Hematopoietic multipotent progenitor cell treated with erythropoietin and hydrocortisone succinate and interleukin-3 and kit ligand, for 8 days (in vitro differentiated cells): ENCODE results near the gene ATXN7L2.

Experiments used
- DNase-seq: peaks from one replicate; pipeline ENCODE4 v3.0.0-alpha.2; 2015

Gene ATXN7L2

DNA sequence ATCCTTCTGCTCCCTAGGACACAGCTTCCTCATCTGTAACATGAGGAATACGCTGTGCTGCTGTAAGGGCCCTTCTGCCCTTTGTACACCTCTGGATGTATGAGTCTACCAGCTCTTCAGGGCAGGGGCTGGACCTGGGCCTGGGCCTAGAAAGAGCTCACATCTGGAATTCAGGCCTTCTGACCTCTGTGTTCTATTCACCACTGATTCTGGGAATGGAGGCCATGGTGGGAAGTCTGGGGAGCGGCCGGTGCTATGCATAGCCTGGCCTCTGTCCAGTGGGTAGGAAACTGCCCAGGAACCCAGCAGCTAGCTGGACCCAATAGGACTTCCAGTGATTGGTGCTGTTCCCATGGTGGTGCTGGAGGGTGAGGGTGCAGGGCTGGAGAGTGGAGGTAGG, 45.0 kb downstream of the ATXN7L2 start:
- no peak for DNase-seq

- no peak for DNase-seq
Measured at GRCh38 chr1:109529881-109530456, 46.3 kb downstream of the ATXN7L2 start.

DNA sequence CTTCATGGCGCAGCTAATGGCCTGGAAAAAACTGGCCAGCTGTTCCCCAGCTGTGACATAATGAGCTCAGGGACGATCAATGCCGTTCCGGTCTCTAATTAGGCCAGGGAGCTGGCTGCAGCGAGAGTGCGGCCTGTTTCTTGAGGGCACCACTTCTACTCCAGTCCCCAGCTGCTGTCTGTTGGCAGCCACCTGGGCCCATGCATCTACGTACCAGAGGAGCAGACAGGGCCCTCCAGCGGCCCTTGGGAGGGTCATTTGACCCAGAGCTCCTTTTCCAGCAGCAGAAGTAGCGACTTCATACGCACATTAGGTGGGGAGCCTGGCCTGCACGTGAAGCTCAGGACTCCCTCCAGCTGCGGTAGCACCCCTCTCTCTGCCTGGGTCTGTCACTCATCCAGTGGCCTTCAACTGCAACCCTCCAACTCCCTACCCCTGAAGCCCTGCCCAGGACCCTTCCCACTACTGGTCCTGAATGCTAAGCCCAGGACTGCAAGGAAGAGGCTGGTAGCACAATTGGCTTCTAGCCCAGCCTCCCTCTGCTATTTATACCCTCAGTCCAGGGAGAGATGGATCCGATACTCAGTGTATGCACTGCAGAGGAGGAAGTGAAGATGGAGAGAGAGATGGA, 46.9 kb downstream of the ATXN7L2 start:
- no peak for DNase-seq

DNA sequence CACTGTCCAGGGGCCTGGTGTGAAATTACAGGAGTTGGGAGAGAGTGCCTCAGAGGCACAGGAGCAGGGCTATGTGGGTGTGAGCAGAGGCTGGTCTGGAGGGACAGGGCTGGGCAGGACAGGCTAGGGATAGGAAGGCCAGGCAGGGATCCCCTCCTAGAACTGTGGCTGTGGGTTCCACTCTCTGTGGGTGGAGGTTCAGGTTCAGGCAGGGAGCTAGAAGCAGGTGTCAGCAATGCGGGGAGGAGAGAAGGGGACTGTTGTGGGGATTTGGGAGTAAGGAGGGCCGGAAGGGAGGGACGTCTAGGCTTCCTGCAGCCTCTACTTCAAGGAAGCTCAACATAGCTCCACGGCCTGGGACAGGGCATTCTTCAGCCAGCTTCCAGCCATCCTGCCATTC, 47.7 kb downstream of the ATXN7L2 start:
- DNase-seq = no peak

DNA sequence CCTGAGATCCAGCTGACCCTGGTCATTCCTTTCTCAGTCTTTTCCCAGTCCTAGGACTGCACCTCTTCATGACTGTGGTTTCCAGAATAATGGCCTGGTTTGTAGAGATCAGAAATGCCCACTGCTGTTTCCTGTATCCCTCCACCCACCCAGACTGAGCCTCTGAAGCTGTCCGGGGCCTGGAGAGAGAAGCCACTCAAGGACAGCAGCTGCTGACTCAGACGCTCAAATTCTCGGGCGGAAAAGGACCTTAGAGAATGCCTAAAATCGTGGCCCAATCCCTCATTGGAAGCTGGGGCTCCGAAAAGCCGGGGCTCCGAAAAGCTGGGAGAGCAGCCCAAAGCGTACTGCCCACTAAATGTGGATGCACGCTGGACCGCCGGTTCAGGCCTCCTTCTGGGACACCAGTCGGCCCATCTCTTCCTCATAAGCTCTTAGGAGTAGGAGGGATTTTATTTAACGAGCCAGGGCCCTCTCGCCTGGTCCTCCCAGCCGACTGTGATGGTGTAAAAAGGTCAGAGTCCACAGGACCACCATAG, 48.2 kb downstream of the ATXN7L2 start:
- no peak for DNase-seq

DNA sequence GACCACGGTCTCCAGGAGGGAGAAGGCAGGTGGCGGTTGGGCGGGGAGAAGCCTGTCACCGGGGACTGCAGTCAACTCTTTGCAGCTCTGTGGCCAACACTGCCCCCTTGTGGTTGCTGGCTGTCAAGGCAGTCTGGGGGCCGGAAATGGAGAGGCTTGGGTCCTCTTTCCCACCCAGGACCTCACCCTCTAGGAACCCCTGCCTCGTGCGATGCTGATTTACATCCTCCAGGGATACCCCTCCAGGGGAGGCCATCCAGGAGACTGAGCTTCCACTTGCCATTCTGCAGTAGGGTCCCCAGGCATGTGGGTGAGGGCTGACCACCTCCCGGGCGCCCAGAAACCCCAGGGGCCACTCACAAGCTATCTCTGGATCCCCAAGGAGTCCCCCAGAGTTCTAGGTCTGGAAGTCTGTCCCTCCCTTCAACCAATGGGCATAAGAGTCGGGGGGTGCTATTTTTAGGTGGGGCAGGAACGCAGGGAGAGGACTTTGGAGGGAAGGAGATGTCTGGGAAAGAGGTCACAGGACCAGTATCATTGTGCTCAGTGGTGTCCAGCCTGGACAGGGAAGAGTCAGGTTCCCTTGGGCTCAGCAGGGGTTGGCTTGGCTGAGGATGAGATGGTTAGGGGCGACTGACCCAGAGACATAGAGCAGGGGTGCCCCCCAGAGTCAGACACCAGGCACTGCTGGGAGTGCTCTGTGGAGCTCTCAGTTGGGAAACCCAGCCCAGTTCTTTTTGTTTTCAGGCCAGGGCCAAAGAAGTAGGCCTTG, 48.8 kb downstream of the ATXN7L2 start:
- peak; percentile 83 for DNase-seq

GRCh38 chr1:109534307-109534858, 50.7 kb downstream of the ATXN7L2 start:
- DNase-seq = no peak

- DNase-seq = no peak
Measured at GRCh38 chr1:109535481-109535880, 51.8 kb downstream of the ATXN7L2 start.

GRCh38 chr1:109535971-109536491, 52.3 kb downstream of the ATXN7L2 start:
- DNase-seq = no peak

- no peak for DNase-seq
Measured at GRCh38 chr1:109537450-109538178, 53.9 kb downstream of the ATXN7L2 start.

DNA sequence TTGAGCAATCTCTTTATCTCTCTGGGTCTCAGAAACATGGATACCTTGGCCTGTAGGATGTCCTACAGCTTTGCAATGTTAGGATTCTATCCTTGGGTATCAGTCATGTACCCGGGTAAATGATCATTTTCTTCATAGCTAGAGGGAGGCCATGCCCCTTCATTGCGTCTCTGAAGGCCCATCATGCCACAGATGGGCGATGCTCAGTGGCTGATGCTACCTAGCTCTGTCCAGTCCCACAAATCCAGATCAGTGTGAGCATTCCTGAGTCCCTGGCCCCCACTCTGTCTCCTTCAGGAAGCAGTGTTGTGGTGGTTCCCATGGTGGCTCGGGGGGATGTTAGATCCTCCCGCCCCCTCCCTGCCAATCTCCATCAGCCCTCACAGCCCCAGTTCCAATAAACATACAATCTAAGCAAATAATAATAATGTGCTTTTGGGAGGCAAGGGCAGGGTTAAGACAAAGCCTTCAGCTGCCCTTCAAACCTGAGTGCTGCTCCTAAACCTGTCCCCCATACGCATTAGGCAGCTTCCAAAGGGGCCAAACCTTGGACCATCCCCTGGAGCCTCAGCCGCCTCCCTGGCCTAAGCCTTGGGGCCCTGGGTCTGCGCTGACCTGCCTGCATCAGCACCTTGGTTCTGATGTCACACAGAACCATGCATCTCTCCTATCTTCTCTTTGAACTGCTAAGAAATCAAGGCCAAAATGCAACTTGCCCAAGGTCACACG, 55.3 kb downstream of the ATXN7L2 start:
- no peak for DNase-seq

- no peak for DNase-seq
Measured at GRCh38 chr1:109539676-109540075, 56.0 kb downstream of the ATXN7L2 start, which contains the start of gene GPR61. Gene GPR61, plus strand, starts transcription at chr1:109539872. Its CDS starts 3,151 bp downstream, at chr1:109543023.

DNA sequence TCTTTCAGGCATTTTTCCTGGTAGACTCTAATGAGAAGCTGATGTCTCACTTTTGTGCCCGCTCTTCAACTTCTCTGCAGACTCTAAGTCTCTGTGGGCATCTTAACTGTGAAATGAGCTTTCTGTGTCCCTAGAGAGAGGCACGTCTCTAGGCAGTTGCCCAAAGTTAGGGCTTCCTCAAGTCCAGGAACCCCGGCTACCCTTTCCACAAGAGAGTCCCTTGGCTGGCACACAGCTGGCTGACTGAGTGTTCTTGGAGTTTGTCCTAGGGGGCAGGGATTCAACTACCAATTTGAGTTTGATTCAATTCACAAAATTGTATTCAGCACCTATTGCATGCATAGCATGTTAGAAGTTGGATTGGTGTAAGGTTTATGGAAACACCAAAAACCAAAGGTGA, 57.4 kb downstream of the ATXN7L2 start:
- no peak for DNase-seq
